Measurements from ENCODE around the gene LIG1. TPM values are rescaled to one million over a fixed set of nuclear protein-coding genes. Genes with fewer than 3 reads are reported as not detected.

LIG1 gene
- 16.5 and 17.4 TPM in 2 replicates for total RNA-seq (ENCODE audit: low replicate concordance)

DNA sequence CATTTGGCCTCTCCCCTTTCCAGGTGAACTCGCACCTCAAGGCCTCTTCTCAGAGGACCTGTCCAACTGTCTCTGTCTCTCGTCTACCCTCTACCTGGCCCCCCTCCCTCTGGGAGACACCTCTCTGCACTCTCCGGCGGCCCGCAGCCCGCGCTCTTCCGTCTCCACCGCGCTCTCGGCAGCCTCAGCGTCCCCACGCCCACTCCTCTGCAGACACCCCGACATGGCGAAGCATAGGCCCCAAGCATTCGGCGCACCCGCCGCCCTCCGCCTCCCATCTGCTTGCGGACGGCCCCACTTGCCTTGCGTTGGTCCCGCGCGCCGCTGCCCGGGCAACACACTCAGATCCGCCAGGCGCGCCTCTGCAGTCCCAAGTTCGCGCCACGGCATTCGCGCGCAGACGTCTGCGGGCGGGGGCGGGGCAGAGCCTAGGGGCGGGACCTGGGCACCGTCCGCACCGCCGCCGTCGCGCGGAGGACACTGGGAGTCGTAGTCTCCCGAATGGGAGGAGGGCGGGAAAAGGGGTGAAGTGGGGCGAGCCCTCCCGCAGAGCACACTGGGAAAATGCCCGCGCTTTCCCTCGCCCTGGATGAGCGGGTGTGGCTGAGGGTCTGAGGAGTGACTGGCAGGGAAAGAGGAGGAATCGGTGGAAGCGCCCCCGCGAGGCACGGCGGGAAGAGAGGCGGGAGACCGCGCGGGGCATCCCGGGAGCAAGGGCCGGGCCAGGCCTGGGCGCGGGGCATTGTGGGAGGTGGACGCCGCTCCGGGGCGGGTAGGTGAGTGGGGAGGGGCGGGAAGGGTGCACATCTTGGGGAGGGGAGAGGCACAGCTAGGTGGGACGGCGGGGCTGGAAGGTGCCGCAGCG is at the start of gene LIG1, which contains the start of gene ZSWIM9:
LIG1 (minus strand) TSS at position 406 of the 865 bp plus-strand sequence. CDS start 4,778 bp downstream, outside the sequence.
ZSWIM9 (plus strand) TSS at position 742 of the 865 bp plus-strand sequence. CDS start 1,123 bp downstream, outside the sequence.

DNA sequence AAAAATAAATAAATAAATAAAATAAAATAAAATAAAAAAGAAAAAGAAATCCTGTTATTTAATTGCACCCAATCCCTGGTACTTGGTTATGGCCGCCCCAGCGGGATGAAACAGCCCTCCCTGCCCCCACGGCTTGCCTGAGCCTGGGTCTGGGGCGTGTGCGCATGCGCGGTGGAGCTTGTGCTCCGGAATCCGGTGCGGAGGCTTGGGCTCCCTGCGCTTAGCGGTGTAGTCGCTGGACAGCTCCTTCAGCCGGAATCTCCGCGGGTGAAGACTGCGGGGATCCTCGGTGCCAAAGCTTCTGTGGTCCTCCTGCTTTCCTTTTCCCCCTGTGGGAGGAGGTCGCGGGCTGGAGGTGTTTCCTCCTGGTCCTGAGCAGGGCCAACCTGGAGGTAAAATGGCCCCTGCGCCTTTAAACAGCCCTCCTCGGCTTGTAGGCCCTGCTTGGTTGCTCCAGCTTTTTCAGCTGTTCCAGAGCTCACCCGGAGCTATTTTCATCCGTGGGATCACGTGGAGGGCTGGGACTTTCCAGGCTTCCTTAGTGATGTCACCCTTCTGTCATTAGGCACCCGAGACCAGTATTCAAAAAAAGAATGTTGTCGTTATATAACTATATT is 59.7 kb downstream of the LIG1 start, which contains the start of gene PLA2G4C:
PLA2G4C (minus strand) TSS at position 468 of the 617 bp plus-strand sequence. CDS start 4,288 bp downstream, outside the sequence.

Other genes starting within 250 kb of the LIG1 start
- not detected in 2 replicates for gene BSPH1, start 178.2 kb downstream of the LIG1 start, total RNA-seq (ENCODE audit: low replicate concordance)
- gene ELSPBP1, start 175.7 kb downstream of the LIG1 start, total RNA-seq (ENCODE audit: low replicate concordance), result not detected in 2 replicates
- not detected in 2 replicates for gene CABP5, start 126.3 kb downstream of the LIG1 start, total RNA-seq (ENCODE audit: low replicate concordance)
- 2.7 and 11.5 TPM in 2 replicates for gene PLA2G4C, start 59.5 kb downstream of the LIG1 start, total RNA-seq (ENCODE audit: low replicate concordance)
- 1.8 and 2.2 TPM in 2 replicates for gene ZSWIM9, start 336 bp upstream of the LIG1 start, total RNA-seq (ENCODE audit: low replicate concordance)
- gene CARD8, start 85.6 kb upstream of the LIG1 start, total RNA-seq (ENCODE audit: low replicate concordance), result 11.0 and 12.7 TPM in 2 replicates
- gene ZNF114, start 99.7 kb upstream of the LIG1 start, total RNA-seq (ENCODE audit: low replicate concordance), result 0.23 and 0.53 TPM in 2 replicates
- 149 and 421 TPM in 2 replicates for gene EMP3, start 155.2 kb upstream of the LIG1 start, total RNA-seq (ENCODE audit: low replicate concordance)
- 2.6 and 2.8 TPM in 2 replicates for gene TMEM143, start 193.6 kb upstream of the LIG1 start, total RNA-seq (ENCODE audit: low replicate concordance)
- not detected in 2 replicates for gene SYNGR4, start 194.0 kb upstream of the LIG1 start, total RNA-seq (ENCODE audit: low replicate concordance)
- 44.6 and 58.3 TPM in 2 replicates for gene KDELR1, start 221.2 kb upstream of the LIG1 start, total RNA-seq (ENCODE audit: low replicate concordance)
- gene GRIN2D, start 223.3 kb upstream of the LIG1 start, total RNA-seq (ENCODE audit: low replicate concordance), result 0.23 TPM in 2 replicates